ENCODE results near the gene CECR2.

- TF ChIP-seq, protein P1, sequence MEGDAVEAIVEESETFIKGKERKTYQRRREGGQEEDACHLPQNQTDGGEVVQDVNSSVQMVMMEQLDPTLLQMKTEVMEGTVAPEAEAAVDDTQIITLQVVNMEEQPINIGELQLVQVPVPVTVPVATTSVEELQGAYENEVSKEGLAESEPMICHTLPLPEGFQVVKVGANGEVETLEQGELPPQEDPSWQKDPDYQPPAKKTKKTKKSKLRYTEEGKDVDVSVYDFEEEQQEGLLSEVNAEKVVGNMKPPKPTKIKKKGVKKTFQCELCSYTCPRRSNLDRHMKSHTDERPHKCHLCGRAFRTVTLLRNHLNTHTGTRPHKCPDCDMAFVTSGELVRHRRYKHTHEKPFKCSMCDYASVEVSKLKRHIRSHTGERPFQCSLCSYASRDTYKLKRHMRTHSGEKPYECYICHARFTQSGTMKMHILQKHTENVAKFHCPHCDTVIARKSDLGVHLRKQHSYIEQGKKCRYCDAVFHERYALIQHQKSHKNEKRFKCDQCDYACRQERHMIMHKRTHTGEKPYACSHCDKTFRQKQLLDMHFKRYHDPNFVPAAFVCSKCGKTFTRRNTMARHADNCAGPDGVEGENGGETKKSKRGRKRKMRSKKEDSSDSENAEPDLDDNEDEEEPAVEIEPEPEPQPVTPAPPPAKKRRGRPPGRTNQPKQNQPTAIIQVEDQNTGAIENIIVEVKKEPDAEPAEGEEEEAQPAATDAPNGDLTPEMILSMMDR (IDR thresholded peaks at IDR 0.05): no peak
- TF ChIP-seq POLR2A (IDR thresholded peaks at IDR 0.05; ENCODE audit: low read depth): no peak
- TF ChIP-seq EP300 (IDR thresholded peaks at IDR 0.05): no peak
- TF ChIP-seq POLR2AphosphoS5 (IDR thresholded peaks at IDR 0.05): no peak
These were observed 219.3 kb downstream of the CECR2 start for GRCh38 chr22:17588606-17589005.
